Ovary (tissue), 9 donors: Measurements from ENCODE around the gene PSENEN. TPM values are rescaled to one million over a fixed set of nuclear protein-coding genes. Genes with fewer than 3 reads are reported as not detected.
"Not testable (repeated sequence)": the region's sequence is repeated elsewhere in the genome, so short reads cannot be mapped to it uniquely, and the experiment has no call there.

Experiments used
- DNase-seq, 5 donors: peaks; one replicate each; pipeline ENCODE4 v3.0.0-alpha.2; 2019 to 2020
- H3K27ac ChIP-seq, 2 donors: fragments of 200-600 bp; one replicate each; pipeline versions ENCODE4 v1.5.1 to v1.8.0; 2019 to 2022
- H3K27me3 ChIP-seq: fragments of 200-600 bp; one replicate; pipeline ENCODE4 v1.8.0; 2022
- H3K36me3 ChIP-seq: fragments of 200-600 bp; sonication (generic); one replicate; pipeline ENCODE4 v1.5.1; 2019
- H3K4me1 ChIP-seq: one replicate; pipeline ENCODE4 v1.8.1; 2013; ENCODE audit warnings: mild to moderate bottlenecking, moderate library complexity; ENCODE audit not compliant: insufficient read depth
- H3K4me3 ChIP-seq: fragments of 200-600 bp; sonication (generic); one replicate; pipeline ENCODE4 v1.5.1; 2017
- H3K9me3 ChIP-seq, 2 donors: fragments of 200-600 bp in 1 of 2; sonication (generic) in 1 of 2; one replicate each; pipeline versions ENCODE4 v1.5.1 to v1.8.1; 2013 to 2019; ENCODE audit warnings: mild to moderate bottlenecking in 1 of 2, moderate library complexity in 1 of 2
- EP300 ChIP-seq: sonication (generic); formaldehyde crosslinking; IDR thresholded peaks from one replicate; pipeline ENCODE4 v1.6.1; 2017; ENCODE audit warnings: antibody characterized with exemption
- POLR2A ChIP-seq: fragments of 450-650 bp; IDR thresholded peaks from one replicate; pipeline ENCODE4 v1.6.1; 2017; ENCODE audit warnings: antibody characterized with exemption, mild to moderate bottlenecking, moderate library complexity
- WGBS, 3 donors: extraction: QIAGEN DNeasy Blood & Tissue Kit in 1 of 3; methylation state at CpG; one replicate each; pipeline versions ENCODE4 v1.1.5 to v1.1.7; 2013 to 2017; 5-methylcytosine and 5-hydroxymethylcytosine counted together
- intact Hi-C, 4 donors: fragments of 100-400 bp; cut with DNase I; formaldehyde crosslinking; loops; one replicate each; pipeline versions ENCODE4 v1.11.0 to v1.15.1; 2022 to 2023
- polyA plus RNA-seq, 2 donors: library from polyadenylated mRNA; stranded (reverse); fragments of 200-250 nt in 1 of 2; fragments of 350-450 nt in 1 of 2; fragmentation: Illumina TruSeq in 1 of 2; extraction: RNeasy Lipid Tissue Mini Kit (QIAGEN cat#74804) in 1 of 2; gene quantifications; one replicate each; pipeline ENCODE4 v1.2.3, GENCODE V29; 2013 to 2014
- total RNA-seq, 7 donors: library from RNA; depleted of rRNA in 2 of 7; stranded (reverse); fragments of >200 nt in 2 of 7; fragmentation: NEBNext Ultra II Directional in 3 of 7; extraction: Animal tissue kit (Norgen Biotek cat#: 25700) in 3 of 7; gene quantifications; one replicate each; pipeline versions ENCODE4 v1.1.0 to v1.2.4, GENCODE V29; 2016 to 2023
- TF ChIP-seq, protein P1 (sequence below), 3 donors: fragments of 450-650 bp in 2 of 3; fragments of 200-600 bp in 1 of 3; IDR thresholded peaks; one replicate each; pipeline versions ENCODE4 v1.5.1 to v1.8.0; 2016 to 2022; ENCODE audit warnings: antibody characterized with exemption in 3 of 3, mild to moderate bottlenecking in 1 of 3
- donor health status: DM: no; HTN: no; CAD: no; lungs with moderate emphysema.
- donor health status: DM: no; HTN: no; CAD: no.
- donor health status: Bipolar disorder and iron deficiency.
- donor health status: DM: yes; HTN: yes; CAD: no.
- donor health status: DM: no; HTN: no; CAD: no.
- donor health status: DM: yes; HTN: yes; CAD: no.

PSENEN gene
- total and polyA plus RNA-seq, 9 donors, result 23.4 to 90.4 (median 44.6) TPM

- WGBS, 3 donors, result 76 to 83% (median 80%) methylated on average over 11 of the region's 11 CpGs
- H3K36me3 ChIP-seq, result no peaks in the 10 kb centered on the region
- no peaks in the 10 kb centered on the region for H3K9me3 ChIP-seq
These were observed 21.2 kb downstream of the PSENEN start for GRCh38 chr19:35766571-35767104.

GRCh38 chr19:35767288-35768081, 22.0 kb downstream of the PSENEN start:
- H3K27ac ChIP-seq, result peak overlapping the region in 1 of 2 donors; percentile 76
- no peak overlapping the region for H3K4me3 ChIP-seq
- H3K36me3 ChIP-seq, result no peaks in the 10 kb centered on the region
- no peaks in the 10 kb centered on the region for H3K9me3 ChIP-seq
- intact Hi-C loops, result no loop called here
- TF ChIP-seq POLR2A (no peak), EP300 (no peak)
- TF ChIP-seq, protein P1, sequence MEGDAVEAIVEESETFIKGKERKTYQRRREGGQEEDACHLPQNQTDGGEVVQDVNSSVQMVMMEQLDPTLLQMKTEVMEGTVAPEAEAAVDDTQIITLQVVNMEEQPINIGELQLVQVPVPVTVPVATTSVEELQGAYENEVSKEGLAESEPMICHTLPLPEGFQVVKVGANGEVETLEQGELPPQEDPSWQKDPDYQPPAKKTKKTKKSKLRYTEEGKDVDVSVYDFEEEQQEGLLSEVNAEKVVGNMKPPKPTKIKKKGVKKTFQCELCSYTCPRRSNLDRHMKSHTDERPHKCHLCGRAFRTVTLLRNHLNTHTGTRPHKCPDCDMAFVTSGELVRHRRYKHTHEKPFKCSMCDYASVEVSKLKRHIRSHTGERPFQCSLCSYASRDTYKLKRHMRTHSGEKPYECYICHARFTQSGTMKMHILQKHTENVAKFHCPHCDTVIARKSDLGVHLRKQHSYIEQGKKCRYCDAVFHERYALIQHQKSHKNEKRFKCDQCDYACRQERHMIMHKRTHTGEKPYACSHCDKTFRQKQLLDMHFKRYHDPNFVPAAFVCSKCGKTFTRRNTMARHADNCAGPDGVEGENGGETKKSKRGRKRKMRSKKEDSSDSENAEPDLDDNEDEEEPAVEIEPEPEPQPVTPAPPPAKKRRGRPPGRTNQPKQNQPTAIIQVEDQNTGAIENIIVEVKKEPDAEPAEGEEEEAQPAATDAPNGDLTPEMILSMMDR (IDR thresholded peaks at IDR 0.05), result no peak
- peak; percentile 82 to 92 (median 90) for DNase-seq
- WGBS, 3 donors, result 22 to 38% (median 33%) methylated on average over 24 to 34 of the region's 34 CpGs
- H3K4me1 ChIP-seq, result peaks cover 19% of the 10 kb centered on the region
- no peaks in the 10 kb centered on the region for H3K27me3 ChIP-seq

More at GRCh38 chr19:35766571-35767104, 21.2 kb downstream of the PSENEN start:
- Histone ChIP-seq H3K4me3 (no peak overlapping the region), H3K27ac (peak overlapping the region in 1 of 2 donors; percentile 76), H3K4me1 (peaks cover 19% of the 10 kb centered on the region), H3K27me3 (no peaks in the 10 kb centered on the region)
- intact Hi-C loops, result no loop called here
- peak in 1 of 5 donors; percentile 39 for DNase-seq
- TF ChIP-seq EP300, result no peak
- TF ChIP-seq, protein P1 (IDR thresholded peaks at IDR 0.05), result no peak
- no peak for TF ChIP-seq POLR2A

- H3K27ac ChIP-seq, result peak overlapping the region; percentile 24 to 76
These were observed 22.6 kb downstream of the PSENEN start for GRCh38 chr19:35768082-35768421.

GRCh38 chr19:35772362-35772761, 26.9 kb downstream of the PSENEN start:
- H3K27me3 ChIP-seq, DNase-seq, H3K4me3 ChIP-seq, H3K36me3 ChIP-seq, H3K9me3 ChIP-seq, intact Hi-C loops, H3K27ac ChIP-seq: not testable (repeated sequence)
- 92 to 96% (median 93%) methylated on average over 5 of the region's 5 CpGs for WGBS, 3 donors
- H3K4me1 ChIP-seq, result peaks cover 22% of the 10 kb centered on the region

More at GRCh38 chr19:35768082-35768421, 22.6 kb downstream of the PSENEN start:
- intact Hi-C loops, result no loop called here
- Histone ChIP-seq H3K4me3 (no peak overlapping the region), H3K4me1 (peaks cover 19% of the 10 kb centered on the region), H3K27me3 (no peaks in the 10 kb centered on the region), H3K9me3 (no peaks in the 10 kb centered on the region), H3K36me3 (no peaks in the 10 kb centered on the region)
- TF ChIP-seq EP300 (no peak), POLR2A (no peak)
- TF ChIP-seq, protein P1 (IDR thresholded peaks at IDR 0.05), result no peak
- DNase-seq, result no peak
- WGBS, 3 donors, result 21 to 40% (median 23%) methylated on average over 15 of the region's 15 CpGs
